SK-N-MC (cell line): ENCODE results near the gene P2RX1.
"Not testable (repeated sequence)": the region's sequence is repeated elsewhere in the genome, so short reads cannot be mapped to it uniquely, and the experiment has no call there.

ENCODE experiments used
- DNase-seq: peaks from one replicate; pipeline ENCODE4 v3.0.0-alpha.2; 2011; ENCODE audit warnings: low read depth, low spot score
- H3K27ac ChIP-seq: fragments of 200-600 bp; sonication (generic); 2 replicates; pipeline ENCODE4 v1.5.1; 2016; ENCODE audit warnings: mixed run types
- H3K36me3 ChIP-seq: fragments of 200-600 bp; sonication (generic); 2 replicates; pipeline ENCODE4 v1.6.1; 2017; ENCODE audit warnings: antibody characterized with exemption, low read length, mixed read lengths; ENCODE audit not compliant: insufficient read depth
- H3K4me3 ChIP-seq: fragments of 200-600 bp; sonication (generic); 2 replicates; pipeline ENCODE4 v1.5.1; 2016
- H3K9ac ChIP-seq: fragments of 200-600 bp; sonication (generic); 2 replicates; pipeline ENCODE4 v1.8.0; 2017; ENCODE audit warnings: mixed run types, mixed read lengths; ENCODE audit not compliant: insufficient read length
- H3K9me3 ChIP-seq: fragments of 200-600 bp; sonication (generic); 2 replicates; pipeline ENCODE4 v1.6.1; 2017; ENCODE audit warnings: low read depth, mild to moderate bottlenecking, antibody characterized with exemption, low read length, moderate library complexity, mixed read lengths
- EZH2 ChIP-seq: fragments of 200-600 bp; sonication (generic); IDR thresholded peaks from one replicate; pipeline ENCODE4 v1.6.1; 2017; ENCODE audit warnings: antibody characterized with exemption
- FOXP2 ChIP-seq: optimal IDR thresholded peaks from 2 replicates; pipeline ENCODE3; 2011; ENCODE audit warnings: mild to moderate bottlenecking, moderate library complexity; ENCODE audit not compliant: insufficient read depth; ENCODE audit errors: extremely low read length, control extremely low read depth
- POLR2AphosphoS5 ChIP-seq: IDR thresholded peaks from 2 replicates; pipeline ENCODE4 v1.6.1; 2012; ENCODE audit warnings: mild to moderate bottlenecking, low read depth, low read length, borderline replicate concordance

P2RX1 gene

GRCh38 chr17:3954086-3954485 lies 37.8 kb upstream of the P2RX1 start:
- TF ChIP-seq POLR2AphosphoS5 (no peak), FOXP2 (no peak)
- no peaks in the 10 kb centered on the region for H3K36me3 ChIP-seq
- no peak overlapping the region for H3K9ac ChIP-seq
- no peak for DNase-seq
- no peak overlapping the region for H3K4me3 ChIP-seq
- no peaks in the 10 kb centered on the region for H3K9me3 ChIP-seq
- H3K27ac ChIP-seq, result no peak overlapping the region

GRCh38 chr17:3953542-3953941 lies 37.3 kb upstream of the P2RX1 start:
- Histone ChIP-seq H3K9me3 (no peaks in the 10 kb centered on the region), H3K27ac (no peak overlapping the region), H3K9ac (no peak overlapping the region), H3K4me3 (no peak overlapping the region), H3K36me3 (no peaks in the 10 kb centered on the region)
- TF ChIP-seq EZH2 (no peak), POLR2AphosphoS5 (no peak)
- DNase-seq, result no peak

GRCh38 chr17:3952186-3952585 lies 35.9 kb upstream of the P2RX1 start:
- no peak for DNase-seq
- H3K9ac ChIP-seq, result no peak overlapping the region
- TF ChIP-seq POLR2AphosphoS5, result no peak
- no peak for TF ChIP-seq EZH2
- no peak for TF ChIP-seq FOXP2
- no peak overlapping the region for H3K27ac ChIP-seq
- H3K4me3 ChIP-seq, result no peak overlapping the region
- H3K9me3 ChIP-seq, result no peaks in the 10 kb centered on the region
- H3K36me3 ChIP-seq, result no peaks in the 10 kb centered on the region

- TF ChIP-seq EZH2 (no peak), POLR2AphosphoS5 (no peak), FOXP2 (no peak)
- no peaks in the 10 kb centered on the region for H3K36me3 ChIP-seq
Measured at GRCh38 chr17:3951420-3951819, 35.2 kb upstream of the P2RX1 start.

GRCh38 chr17:3951003-3951402 lies 34.7 kb upstream of the P2RX1 start:
- Histone ChIP-seq H3K9me3 (no peaks in the 10 kb centered on the region), H3K36me3 (no peaks in the 10 kb centered on the region), H3K9ac (no peak overlapping the region), H3K27ac (no peak overlapping the region), H3K4me3 (no peak overlapping the region)
- TF ChIP-seq EZH2, result no peak
- no peak for TF ChIP-seq FOXP2
- TF ChIP-seq POLR2AphosphoS5, result no peak
- DNase-seq, result no peak

More at GRCh38 chr17:3951420-3951819, 35.2 kb upstream of the P2RX1 start:
- DNase-seq, result no peak
- Histone ChIP-seq H3K4me3 (no peak overlapping the region), H3K27ac (no peak overlapping the region), H3K9me3 (no peaks in the 10 kb centered on the region), H3K9ac (no peak overlapping the region)

- no peak for TF ChIP-seq POLR2AphosphoS5
- no peak overlapping the region for H3K4me3 ChIP-seq
- no peak overlapping the region for H3K9ac ChIP-seq
- no peak for DNase-seq
- no peaks in the 10 kb centered on the region for H3K36me3 ChIP-seq
- H3K27ac ChIP-seq, result no peak overlapping the region
- H3K9me3 ChIP-seq, result no peaks in the 10 kb centered on the region
Measured at GRCh38 chr17:3950584-3950983, 34.3 kb upstream of the P2RX1 start.

GRCh38 chr17:3949418-3949817 lies 33.2 kb upstream of the P2RX1 start:
- TF ChIP-seq EZH2 (no peak), POLR2AphosphoS5 (no peak), FOXP2 (no peak)
- Histone ChIP-seq H3K9ac (no peak overlapping the region), H3K36me3 (no peaks in the 10 kb centered on the region), H3K27ac (no peak overlapping the region), H3K4me3 (no peak overlapping the region), H3K9me3 (no peaks in the 10 kb centered on the region)
- no peak for DNase-seq

- not testable (repeated sequence) for H3K27ac ChIP-seq, H3K36me3 ChIP-seq, H3K9ac ChIP-seq, H3K4me3 ChIP-seq, DNase-seq, H3K9me3 ChIP-seq
Measured at GRCh38 chr17:3948551-3948950, 32.3 kb upstream of the P2RX1 start.

GRCh38 chr17:3947318-3947810 lies 31.1 kb upstream of the P2RX1 start:
- H3K4me3 ChIP-seq, result no peak overlapping the region
- no peak overlapping the region for H3K27ac ChIP-seq
- TF ChIP-seq FOXP2 (no peak), EZH2 (no peak), POLR2AphosphoS5 (no peak)
- DNase-seq, result no peak
- no peak overlapping the region for H3K9ac ChIP-seq
- no peaks in the 10 kb centered on the region for H3K9me3 ChIP-seq
- H3K36me3 ChIP-seq, result no peaks in the 10 kb centered on the region

- H3K4me3 ChIP-seq, result no peak overlapping the region
- H3K36me3 ChIP-seq, result no peaks in the 10 kb centered on the region
- no peak for DNase-seq
- no peak overlapping the region for H3K27ac ChIP-seq
- no peak overlapping the region for H3K9ac ChIP-seq
- no peak for TF ChIP-seq FOXP2
- no peak for TF ChIP-seq POLR2AphosphoS5
- TF ChIP-seq EZH2, result no peak
- H3K9me3 ChIP-seq, result no peaks in the 10 kb centered on the region
Measured at GRCh38 chr17:3946711-3947235, 30.5 kb upstream of the P2RX1 start.
